DMS153 treated with DMSO at 0.1 percent for 48 hours (cell line): ENCODE data around the gene FBXO21.

Source experiments
- DNase-seq: peaks from one replicate; lab custom pipeline; 2025; ENCODE audit not compliant: unreplicated experiment; lab: John Stamatoyannopoulos, UW

The FBXO21 gene

GRCh38 chr12:117167769-117168168 is 22.5 kb downstream of the FBXO21 start:
- no peak for DNase-seq

- DNase-seq: no peak
These were observed 24.2 kb downstream of the FBXO21 start for GRCh38 chr12:117166107-117166506.

GRCh38 chr12:117165342-117165741 is 24.9 kb downstream of the FBXO21 start:
- no peak for DNase-seq

- no peak for DNase-seq
These were observed 27.6 kb downstream of the FBXO21 start for GRCh38 chr12:117162633-117163032.

- no peak for DNase-seq
These were observed 28.1 kb downstream of the FBXO21 start for GRCh38 chr12:117162167-117162539.

- no peak for DNase-seq
These were observed 28.7 kb downstream of the FBXO21 start for GRCh38 chr12:117161460-117162166.

- no peak for DNase-seq
These were observed 30.6 kb downstream of the FBXO21 start for GRCh38 chr12:117159674-117160073.

GRCh38 chr12:117158911-117159553 is 31.2 kb downstream of the FBXO21 start:
- DNase-seq: no peak

- DNase-seq: no peak
These were observed 32.2 kb downstream of the FBXO21 start for GRCh38 chr12:117158096-117158495.

- peak; percentile 8 for DNase-seq
These were observed 34.8 kb downstream of the FBXO21 start for GRCh38 chr12:117155278-117156060.

- DNase-seq: no peak
These were observed 37.2 kb downstream of the FBXO21 start for GRCh38 chr12:117152793-117153775.

GRCh38 chr12:117151403-117152031 is 38.8 kb downstream of the FBXO21 start:
- DNase-seq: no peak

GRCh38 chr12:117149431-117149830 is 40.8 kb downstream of the FBXO21 start:
- no peak for DNase-seq

GRCh38 chr12:117148642-117149041 is 41.6 kb downstream of the FBXO21 start:
- no peak for DNase-seq

- no peak for DNase-seq
These were observed 42.6 kb downstream of the FBXO21 start for GRCh38 chr12:117147639-117148038.

- DNase-seq: no peak
These were observed 44.6 kb downstream of the FBXO21 start for GRCh38 chr12:117145597-117146154.

- DNase-seq: no peak
These were observed 45.7 kb downstream of the FBXO21 start for GRCh38 chr12:117144599-117144998.

- peak; percentile 34 for DNase-seq
These were observed 47.2 kb downstream of the FBXO21 start for GRCh38 chr12:117143008-117143532.

GRCh38 chr12:117142094-117142493 is 48.2 kb downstream of the FBXO21 start:
- DNase-seq: no peak
